ENCODE results near the gene LAPTM5. TPM values are rescaled to one million over a fixed set of nuclear protein-coding genes. Genes with fewer than 3 reads are reported as not detected.

LAPTM5 gene
- total RNA-seq, 3 donors from 2014 or later = 41.3 to 130 (median 70.1) TPM

GRCh38 chr1:30718091-30718635 lies 39.4 kb downstream of the LAPTM5 start:
- H3K4me1 ChIP-seq = no peaks in the 10 kb centered on the region
- TF ChIP-seq POLR2A (IDR thresholded peaks at IDR 0.05) (no peak), POLR2AphosphoS5 (IDR thresholded peaks at IDR 0.05) (no peak)
- TF ChIP-seq, protein P1, sequence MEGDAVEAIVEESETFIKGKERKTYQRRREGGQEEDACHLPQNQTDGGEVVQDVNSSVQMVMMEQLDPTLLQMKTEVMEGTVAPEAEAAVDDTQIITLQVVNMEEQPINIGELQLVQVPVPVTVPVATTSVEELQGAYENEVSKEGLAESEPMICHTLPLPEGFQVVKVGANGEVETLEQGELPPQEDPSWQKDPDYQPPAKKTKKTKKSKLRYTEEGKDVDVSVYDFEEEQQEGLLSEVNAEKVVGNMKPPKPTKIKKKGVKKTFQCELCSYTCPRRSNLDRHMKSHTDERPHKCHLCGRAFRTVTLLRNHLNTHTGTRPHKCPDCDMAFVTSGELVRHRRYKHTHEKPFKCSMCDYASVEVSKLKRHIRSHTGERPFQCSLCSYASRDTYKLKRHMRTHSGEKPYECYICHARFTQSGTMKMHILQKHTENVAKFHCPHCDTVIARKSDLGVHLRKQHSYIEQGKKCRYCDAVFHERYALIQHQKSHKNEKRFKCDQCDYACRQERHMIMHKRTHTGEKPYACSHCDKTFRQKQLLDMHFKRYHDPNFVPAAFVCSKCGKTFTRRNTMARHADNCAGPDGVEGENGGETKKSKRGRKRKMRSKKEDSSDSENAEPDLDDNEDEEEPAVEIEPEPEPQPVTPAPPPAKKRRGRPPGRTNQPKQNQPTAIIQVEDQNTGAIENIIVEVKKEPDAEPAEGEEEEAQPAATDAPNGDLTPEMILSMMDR (IDR thresholded peaks at IDR 0.05) = no peak
- peak overlapping the region; percentile 99 to 100 for H3K27ac ChIP-seq
- intact Hi-C loops (cut with DNase I; ENCODE audit: low total_unique reads) = no loop called here
- no peaks in the 10 kb centered on the region for H3K9me3 ChIP-seq
- no peaks in the 10 kb centered on the region for H3K27me3 ChIP-seq
- H3K4me3 ChIP-seq = peak overlapping the region; percentile 17 to 78 (median 68)
- DNase-seq (ENCODE audit: low spot score in 2 of 2) = peak; percentile 99
- no peaks in the 10 kb centered on the region for H3K36me3 ChIP-seq

DNA sequence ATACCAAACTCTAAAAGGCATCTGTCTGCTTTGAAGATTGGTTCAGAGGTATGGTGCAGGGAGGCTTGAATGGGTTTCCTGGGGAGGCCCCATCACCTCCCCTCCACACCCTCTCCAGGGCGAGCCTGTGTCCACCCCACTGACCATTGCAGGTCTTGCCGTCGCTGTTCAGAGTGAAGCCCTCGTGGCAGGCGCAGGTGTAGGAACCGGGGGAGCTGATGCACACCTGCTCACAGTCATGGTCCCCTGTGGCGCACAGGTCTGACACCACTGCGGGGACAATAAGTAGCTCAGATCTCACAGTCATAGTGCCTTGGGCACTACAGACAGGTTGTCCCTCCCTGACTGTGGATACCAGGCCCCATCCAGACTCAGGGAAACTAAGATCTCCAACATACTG lies 40.9 kb downstream of the LAPTM5 start:
- Histone ChIP-seq H3K4me1 (no peaks in the 10 kb centered on the region), H3K36me3 (no peaks in the 10 kb centered on the region), H3K27me3 (no peaks in the 10 kb centered on the region), H3K9me3 (no peaks in the 10 kb centered on the region), H3K27ac (no peak overlapping the region), H3K4me3 (no peak overlapping the region)
- intact Hi-C loops (cut with DNase I; ENCODE audit: low total_unique reads) = no loop called here
- TF ChIP-seq POLR2AphosphoS5 (IDR thresholded peaks at IDR 0.05) = no peak
- TF ChIP-seq POLR2A (IDR thresholded peaks at IDR 0.05) = no peak
- TF ChIP-seq, protein P1 (IDR thresholded peaks at IDR 0.05) = no peak
- DNase-seq (ENCODE audit: low spot score in 2 of 2) = no peak

DNA sequence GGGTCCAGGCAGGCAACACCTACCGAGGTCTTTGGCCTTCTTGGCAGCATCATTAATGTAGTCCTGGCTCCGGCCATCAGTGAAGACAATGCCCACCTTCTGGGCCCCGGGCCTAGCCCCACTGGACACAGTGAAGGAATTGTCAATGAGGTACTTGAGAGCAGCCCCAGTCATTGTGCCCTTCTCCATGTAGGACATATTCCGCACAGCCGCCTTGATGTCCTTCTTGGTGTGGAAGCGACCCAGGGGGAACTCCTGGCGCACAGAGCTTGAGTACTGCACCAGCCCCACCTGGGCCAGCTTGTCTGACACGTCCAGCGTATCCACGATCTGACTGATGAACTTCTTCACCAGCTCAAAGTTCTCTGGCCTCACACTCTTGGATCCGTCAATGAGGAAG lies 41.7 kb downstream of the LAPTM5 start:
- no peaks in the 10 kb centered on the region for H3K4me1 ChIP-seq
- intact Hi-C loops (cut with DNase I; ENCODE audit: low total_unique reads) = no loop called here
- no peaks in the 10 kb centered on the region for H3K9me3 ChIP-seq
- H3K27me3 ChIP-seq = no peaks in the 10 kb centered on the region
- DNase-seq (ENCODE audit: low spot score in 2 of 2) = no peak
- TF ChIP-seq POLR2AphosphoS5 (IDR thresholded peaks at IDR 0.05) (no peak), POLR2A (IDR thresholded peaks at IDR 0.05) (no peak)
- TF ChIP-seq, protein P1 (IDR thresholded peaks at IDR 0.05) = no peak
- H3K4me3 ChIP-seq = no peak overlapping the region
- no peak overlapping the region for H3K27ac ChIP-seq
- no peaks in the 10 kb centered on the region for H3K36me3 ChIP-seq

GRCh38 chr1:30715216-30715615 lies 42.4 kb downstream of the LAPTM5 start:
- no peak overlapping the region for H3K4me3 ChIP-seq
- TF ChIP-seq POLR2AphosphoS5 (IDR thresholded peaks at IDR 0.05) (no peak), POLR2A (IDR thresholded peaks at IDR 0.05) (no peak)
- TF ChIP-seq, protein P1 (IDR thresholded peaks at IDR 0.05) = no peak
- H3K9me3 ChIP-seq = no peaks in the 10 kb centered on the region
- DNase-seq (ENCODE audit: low spot score in 2 of 2) = no peak
- intact Hi-C loops (cut with DNase I; ENCODE audit: low total_unique reads) = no loop called here
- H3K4me1 ChIP-seq = no peaks in the 10 kb centered on the region
- no peaks in the 10 kb centered on the region for H3K27me3 ChIP-seq
- no peaks in the 10 kb centered on the region for H3K36me3 ChIP-seq
- no peak overlapping the region for H3K27ac ChIP-seq

DNA sequence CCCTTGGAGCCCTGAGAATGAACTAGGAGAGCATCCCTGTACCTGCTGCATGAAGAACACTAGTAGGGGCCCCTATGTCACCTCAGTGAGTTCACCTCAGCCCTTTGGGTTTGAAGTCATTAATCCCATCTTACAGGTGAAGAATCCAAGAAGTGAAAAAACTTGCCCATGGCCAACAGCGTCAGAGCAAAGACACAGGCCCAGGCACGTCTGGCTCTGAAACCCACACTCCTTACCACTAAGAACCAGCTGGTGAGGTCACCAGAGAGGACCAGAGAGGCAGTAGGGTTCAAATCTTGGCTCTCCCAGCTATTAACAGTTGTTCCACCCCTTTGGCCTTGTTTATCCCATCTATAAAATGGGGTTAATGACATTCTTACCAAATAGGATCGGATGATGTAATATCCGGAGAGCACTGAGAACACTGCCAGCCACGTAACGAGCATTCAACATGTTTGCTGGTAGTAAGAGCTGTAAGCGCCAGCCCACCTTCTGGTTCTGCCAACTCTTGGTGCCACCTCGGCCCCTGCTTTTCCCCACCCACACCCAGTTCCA lies 43.0 kb downstream of the LAPTM5 start:
- Histone ChIP-seq H3K36me3 (no peaks in the 10 kb centered on the region), H3K9me3 (no peaks in the 10 kb centered on the region), H3K4me1 (no peaks in the 10 kb centered on the region), H3K4me3 (no peak overlapping the region), H3K27me3 (no peaks in the 10 kb centered on the region), H3K27ac (no peak overlapping the region)
- no peak for DNase-seq (ENCODE audit: low spot score in 2 of 2)
- intact Hi-C loops (cut with DNase I; ENCODE audit: low total_unique reads) = no loop called here
- TF ChIP-seq POLR2AphosphoS5 (IDR thresholded peaks at IDR 0.05) = no peak
- no peak for TF ChIP-seq POLR2A (IDR thresholded peaks at IDR 0.05)
- TF ChIP-seq, protein P1 (IDR thresholded peaks at IDR 0.05) = no peak
